OCI-LY3 (cell line): ENCODE results near the gene STKLD1.

Experiments used
- CTCF ChIP-seq: fragments of 200-600, 300-600 bp; sonication (generic); IDR thresholded peaks from 2 replicates; pipeline ENCODE4 v1.5.1; 2014; ENCODE audit warnings: antibody characterized with exemption, low read length, low read depth
- EZH2phosphoT487 ChIP-seq: fragments of 200-600 bp; shearing (Covaris generic); IDR thresholded peaks from 2 replicates; pipeline ENCODE4 v1.6.1; 2018; ENCODE audit warnings: antibody characterized with exemption, mixed run types, low read depth

- TF ChIP-seq CTCF = no peak
- TF ChIP-seq EZH2phosphoT487 = no peak
These were observed 4.0 kb upstream of the STKLD1 start for GRCh38 chr9:133372144-133372543.
